UCSD-AML1 (cell line): ENCODE measurements around the gene MRPL42.
"Not testable (repeated sequence)": the region's sequence is repeated elsewhere in the genome, so short reads cannot be mapped to it uniquely, and the experiment has no call there.

ENCODE experiments used
- DNase-seq: peaks from one replicate; lab custom pipeline; 2025; ENCODE audit not compliant: unreplicated experiment; lab: John Stamatoyannopoulos, UW

Gene MRPL42

DNA sequence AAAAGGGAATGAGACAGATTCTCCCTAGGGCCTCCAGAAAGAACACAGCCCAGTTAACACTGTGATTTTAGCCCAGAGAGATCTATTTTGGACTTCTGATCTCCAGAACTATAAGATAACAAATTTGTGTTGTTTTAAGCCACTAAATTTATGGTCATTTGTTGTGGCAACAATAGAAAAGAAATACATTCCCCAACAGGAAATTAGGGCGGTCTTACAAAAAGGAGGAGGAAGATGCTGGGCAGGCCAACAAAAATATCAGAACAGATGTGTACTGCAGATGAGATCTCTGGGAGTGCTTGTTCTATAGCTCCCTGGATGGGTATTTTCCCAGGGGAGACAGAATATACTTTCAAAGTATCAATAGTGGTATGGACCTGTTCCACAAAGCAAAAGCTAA lies 73.2 kb downstream of the MRPL42 start:
- no peak for DNase-seq

DNA sequence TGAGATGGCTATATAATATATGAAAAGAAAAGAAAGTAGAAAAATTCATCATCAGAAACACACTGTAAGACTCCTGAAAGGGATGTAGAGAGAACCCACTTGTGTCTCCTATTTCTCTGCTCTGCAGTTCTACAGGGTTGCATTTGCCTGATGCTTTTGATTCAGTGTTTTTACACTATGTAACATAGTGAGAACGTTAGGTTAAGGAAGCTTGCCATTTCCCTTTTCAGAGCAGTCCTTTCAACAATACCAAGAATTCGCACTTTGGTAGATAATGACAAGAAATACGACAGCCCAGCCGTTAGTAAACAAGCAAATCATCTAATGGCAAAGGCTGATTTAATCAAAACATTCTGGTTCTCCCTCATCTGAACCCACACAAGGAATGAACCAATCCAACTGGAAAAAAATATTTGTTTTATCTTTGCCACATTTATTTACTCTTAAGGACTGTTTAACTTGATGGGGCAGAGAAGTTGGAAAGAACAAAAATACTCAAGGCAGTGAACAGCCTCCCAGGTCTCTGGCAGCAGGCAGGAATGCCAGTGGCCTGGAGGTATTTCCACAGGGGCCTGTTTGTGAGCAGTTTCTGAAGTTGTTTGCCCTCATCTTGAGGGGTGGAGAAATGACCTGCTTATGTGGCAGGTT lies 74.4 kb downstream of the MRPL42 start:
- DNase-seq = no peak

DNA sequence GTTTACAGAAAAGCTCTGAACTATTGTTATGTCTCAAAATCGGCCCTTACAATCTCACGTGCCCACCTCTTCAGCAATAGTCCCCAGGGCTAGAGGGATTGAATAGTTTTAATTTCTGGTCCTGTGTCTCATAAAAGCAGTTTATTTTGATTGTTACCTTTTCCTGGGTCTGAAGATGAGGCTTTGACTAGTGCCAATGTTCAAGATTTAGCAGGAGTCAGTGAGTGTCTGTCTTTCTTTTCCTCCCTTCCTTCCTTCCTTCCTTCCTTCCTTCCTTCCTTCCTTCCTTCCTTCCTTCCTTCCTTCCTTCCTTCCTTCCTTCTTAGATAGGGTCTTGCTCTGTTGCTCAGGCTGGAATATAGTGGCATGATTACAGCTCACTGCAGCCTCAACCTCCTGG lies 80.5 kb downstream of the MRPL42 start:
- DNase-seq = no peak

DNA sequence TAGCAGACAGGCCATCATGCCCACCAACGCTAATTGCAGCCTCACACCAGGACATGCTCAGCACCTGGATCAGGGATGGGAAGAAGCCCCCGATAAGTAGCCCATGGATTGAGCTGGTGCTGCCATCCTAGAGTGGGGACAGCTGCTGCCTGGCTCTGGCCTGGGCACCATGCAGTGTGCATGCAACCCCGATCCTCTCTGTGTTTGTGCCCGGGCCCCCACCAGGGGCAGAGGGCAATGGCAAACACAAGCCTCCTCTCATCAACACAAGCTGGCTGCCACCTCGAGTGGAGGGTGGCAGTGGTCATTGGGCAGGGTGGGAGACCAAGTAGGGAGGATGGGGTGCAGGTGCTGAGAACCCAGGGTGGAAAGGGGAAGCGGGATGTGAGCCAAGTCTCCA lies 81.9 kb downstream of the MRPL42 start:
- no peak for DNase-seq

DNA sequence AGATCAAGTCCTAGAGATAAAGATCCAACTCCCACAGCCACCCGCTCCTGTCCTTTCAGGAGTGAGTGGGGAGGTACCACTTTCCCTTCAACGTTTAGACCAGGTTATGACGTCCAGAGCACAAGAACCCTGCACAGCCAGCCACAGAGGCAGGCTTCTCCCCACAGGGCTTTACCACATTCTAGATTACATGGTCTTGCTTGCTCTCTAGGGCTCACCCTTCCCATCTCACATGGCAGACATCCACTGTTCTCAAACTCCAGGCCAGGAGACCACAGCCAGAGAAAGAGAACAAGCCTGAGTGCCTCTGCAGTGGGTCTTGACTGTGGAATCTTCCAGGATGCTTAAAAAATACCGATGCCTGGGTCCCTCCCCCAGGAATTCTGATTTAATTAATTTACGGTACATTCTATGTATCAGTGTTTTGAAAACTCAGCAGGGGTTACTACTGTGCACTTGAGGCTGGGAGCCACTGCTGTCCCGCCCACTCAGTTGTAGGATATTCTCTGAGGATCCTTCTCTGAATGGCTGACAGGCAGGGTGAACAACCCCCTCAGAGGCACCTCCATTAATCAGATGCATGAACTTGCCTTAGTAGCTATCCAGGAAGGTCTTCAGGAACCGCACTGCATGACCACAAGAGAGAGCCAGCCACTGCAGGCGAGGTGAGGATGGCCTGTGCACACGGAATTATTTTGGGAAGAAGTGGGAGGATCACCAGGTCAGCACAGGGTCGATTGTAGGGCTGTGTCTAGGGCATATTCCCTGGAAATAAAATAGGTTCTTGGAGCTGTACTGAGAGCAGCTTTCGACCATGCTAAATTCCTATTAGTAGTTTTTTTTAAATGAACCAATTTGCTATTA lies 83.7 kb downstream of the MRPL42 start:
- DNase-seq = no peak

DNA sequence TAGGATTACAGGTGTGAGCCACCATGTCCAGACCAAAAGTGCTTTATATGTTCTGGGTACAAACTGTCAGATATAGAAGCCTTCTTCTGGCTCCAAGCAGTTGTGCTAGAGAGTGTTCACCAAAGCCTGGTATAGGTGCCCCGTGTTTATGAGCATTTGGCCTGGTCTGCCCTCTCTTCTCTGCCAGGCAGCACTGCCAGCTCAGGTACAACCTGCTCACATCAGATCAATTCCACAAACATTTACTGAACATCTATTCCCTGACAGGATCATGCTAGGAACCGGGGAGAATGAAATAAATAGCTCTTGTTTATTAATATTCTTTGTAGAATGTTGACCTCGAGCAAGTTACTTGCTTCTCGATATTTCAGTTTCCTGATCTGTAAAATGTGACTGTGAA lies 85.1 kb downstream of the MRPL42 start:
- no peak for DNase-seq

DNA sequence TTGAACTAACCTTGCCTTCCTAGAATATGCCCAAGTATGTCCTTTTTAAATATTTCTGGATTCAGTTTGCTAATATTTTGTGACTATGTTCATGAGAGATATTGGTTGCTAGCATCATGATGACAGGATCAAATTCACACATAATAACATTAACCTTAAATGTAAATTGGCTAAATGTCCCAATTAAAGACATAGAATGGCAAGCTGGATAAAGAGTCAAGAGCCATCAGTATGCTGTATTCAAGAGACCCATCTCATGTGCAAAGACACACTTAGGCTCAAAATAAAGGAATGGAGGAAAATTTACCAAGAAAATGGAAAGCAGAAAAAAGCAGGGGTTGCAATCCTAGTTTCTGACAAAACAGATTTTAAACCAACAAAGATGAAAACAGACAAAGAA lies 90.6 kb downstream of the MRPL42 start:
- not testable (repeated sequence) for DNase-seq

DNA sequence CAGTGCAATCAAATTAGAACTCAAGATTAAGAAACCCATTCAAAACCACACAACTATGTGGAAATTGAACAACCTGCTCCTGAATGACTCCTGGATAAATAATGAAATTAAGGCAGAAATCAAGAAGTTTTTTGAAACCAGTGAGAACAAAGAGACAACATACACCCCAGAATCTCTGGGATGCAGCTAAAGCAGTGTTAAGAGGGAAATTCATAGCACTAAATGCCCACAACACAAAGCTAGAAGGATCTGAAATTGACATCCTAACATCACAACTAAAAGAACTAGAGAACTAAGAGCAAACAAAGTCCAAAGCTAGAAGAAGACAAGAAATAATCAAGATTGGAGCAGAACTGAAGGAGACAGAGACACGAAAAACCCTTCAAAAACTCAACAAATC lies 91.4 kb downstream of the MRPL42 start:
- DNase-seq = not testable (repeated sequence)

DNA sequence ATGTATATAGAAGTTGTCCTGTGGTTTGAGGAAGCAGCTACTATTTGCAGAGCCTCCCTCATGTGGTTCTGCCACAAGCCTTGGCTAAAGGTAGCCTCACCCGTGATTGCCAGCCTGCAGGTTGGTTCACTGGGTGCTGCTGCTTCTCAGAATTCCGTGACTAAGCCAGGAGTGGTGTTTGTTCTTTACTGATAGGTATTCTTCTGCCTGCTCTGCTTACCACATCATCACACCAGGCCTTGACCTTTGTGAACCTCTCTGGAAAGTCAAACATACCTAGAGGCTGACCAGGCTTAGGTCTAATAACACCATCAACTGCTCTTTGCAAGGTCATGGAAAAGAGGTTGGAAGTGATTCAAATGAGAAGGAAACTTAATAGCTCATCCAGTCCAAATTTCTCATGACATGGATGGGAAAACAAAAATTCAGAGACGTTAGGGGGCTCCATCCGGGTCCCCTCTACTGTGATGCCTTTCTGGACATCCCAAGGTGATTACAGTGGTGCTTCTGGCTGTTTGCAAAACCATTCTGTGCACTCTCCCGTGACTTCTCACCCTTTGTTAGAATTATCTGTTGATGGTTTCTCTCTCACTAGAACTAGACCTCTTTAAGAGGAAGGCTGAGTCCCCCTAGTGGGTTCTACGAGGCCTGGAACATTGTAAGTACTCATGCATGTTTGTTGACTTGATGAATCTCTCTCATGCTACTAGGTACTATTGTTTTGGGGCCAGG lies 96.7 kb downstream of the MRPL42 start:
- no peak for DNase-seq

DNA sequence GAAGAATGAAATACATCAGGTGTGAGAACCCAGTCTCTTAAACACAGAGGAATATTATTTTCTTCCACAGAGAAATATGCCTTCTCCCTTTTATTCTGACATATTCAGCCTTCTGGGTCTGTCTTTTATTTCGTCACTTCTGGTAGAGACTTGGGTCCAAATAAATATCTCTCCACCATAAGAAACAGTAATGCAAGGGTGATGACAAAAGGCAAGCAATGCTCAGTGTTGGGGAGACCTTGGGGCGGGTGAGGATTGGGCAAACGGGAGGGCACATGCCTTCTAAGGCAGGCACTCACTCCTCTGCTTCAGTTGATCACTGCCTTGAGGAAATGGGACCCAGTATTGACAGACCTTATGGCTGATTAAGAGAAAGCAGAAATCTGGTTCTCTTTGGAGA lies 98.4 kb downstream of the MRPL42 start:
- DNase-seq = no peak
